DOHH2 (cell line): ENCODE results near the gene TGM1.
A peak's percentile ranks its signal among the peaks of the same experiment; 100 is the strongest.
"Not testable (repeated sequence)": the region's sequence is repeated elsewhere in the genome, so short reads cannot be mapped to it uniquely, and the experiment has no call there.

ENCODE experiments used
- H3F3A ChIP-seq: fragments of 200-600 bp; sonication (generic), shearing (Covaris generic); 2 replicates; pipeline ENCODE4 v1.6.0; 2016; ENCODE audit warnings: antibody characterized with exemption, mild to moderate bottlenecking; ENCODE audit not compliant: control insufficient read depth, insufficient read depth
- H3K27ac ChIP-seq: fragments of 200-600 bp; sonication (generic); 2 replicates; pipeline ENCODE4 v1.5.1; 2014; ENCODE audit warnings: low read depth, mild to moderate bottlenecking, low read length, moderate library complexity
- H3K27me3 ChIP-seq: fragments of 200-600 bp; sonication (generic); 2 replicates; pipeline ENCODE4 v1.6.1; 2014; ENCODE audit warnings: mild to moderate bottlenecking, low read length, mixed read lengths; ENCODE audit not compliant: control insufficient read depth
- H3K36me3 ChIP-seq: fragments of 200-600 bp; sonication (generic); 2 replicates; pipeline ENCODE4 v1.6.1; 2014; ENCODE audit warnings: mild to moderate bottlenecking, low read length, moderate library complexity, mixed read lengths; ENCODE audit not compliant: control insufficient read depth
- H3K4me1 ChIP-seq: fragments of 200-600 bp; sonication (generic); 2 replicates; pipeline ENCODE4 v1.6.1; 2014; ENCODE audit warnings: mild to moderate bottlenecking, low read length, mixed read lengths; ENCODE audit not compliant: control insufficient read depth
- H3K4me2 ChIP-seq: fragments of 200-600 bp; sonication (generic); 2 replicates; pipeline ENCODE4 v1.6.0; 2014; ENCODE audit warnings: mild to moderate bottlenecking, low read length, moderate library complexity
- H3K4me3 ChIP-seq: fragments of 200-600 bp; sonication (generic); 2 replicates; pipeline ENCODE4 v1.5.1; 2014; ENCODE audit warnings: mild to moderate bottlenecking, low read length, mixed read lengths
- H3K79me2 ChIP-seq: fragments of 200-600 bp; sonication (generic); 2 replicates; pipeline ENCODE4 v1.6.1; 2014; ENCODE audit warnings: mild to moderate bottlenecking, low read length, mixed read lengths; ENCODE audit not compliant: control insufficient read depth
- H3K9me2 ChIP-seq: fragments of 200-600 bp; sonication (generic); replicated peaks from 2 replicates; pipeline ENCODE4 v1.6.1; 2014; ENCODE audit warnings: mild to moderate bottlenecking, low read length, mixed read lengths; ENCODE audit not compliant: control insufficient read depth
- H3K9me3 ChIP-seq: fragments of 200-600 bp; sonication (generic); 2 replicates; pipeline ENCODE4 v1.6.1; 2014; ENCODE audit warnings: antibody characterized with exemption, low read length, mixed read lengths; ENCODE audit not compliant: control insufficient read depth, insufficient read depth
- H4K20me1 ChIP-seq: fragments of 200-600 bp; sonication (generic); 2 replicates; pipeline ENCODE4 v1.6.0; 2014; ENCODE audit warnings: low read depth, mild to moderate bottlenecking, antibody characterized with exemption, low read length, moderate library complexity; ENCODE audit not compliant: control insufficient read depth, insufficient read depth
- EZH2phosphoT487 ChIP-seq: fragments of 200-600 bp; sonication (generic); IDR thresholded peaks from 2 replicates; pipeline ENCODE4 v1.6.1; 2017; ENCODE audit warnings: borderline replicate concordance, mild to moderate bottlenecking, antibody characterized with exemption, low read length, moderate library complexity, mixed read lengths
- TF ChIP-seq, protein P1 (sequence below): fragments of 200-600 bp; sonication (generic); IDR thresholded peaks from one replicate; pipeline ENCODE4 v1.5.1; 2014; ENCODE audit warnings: antibody characterized with exemption, mild to moderate bottlenecking, low read depth, low read length; ENCODE audit not compliant: poor library complexity, severe bottlenecking

The TGM1 gene

DNA sequence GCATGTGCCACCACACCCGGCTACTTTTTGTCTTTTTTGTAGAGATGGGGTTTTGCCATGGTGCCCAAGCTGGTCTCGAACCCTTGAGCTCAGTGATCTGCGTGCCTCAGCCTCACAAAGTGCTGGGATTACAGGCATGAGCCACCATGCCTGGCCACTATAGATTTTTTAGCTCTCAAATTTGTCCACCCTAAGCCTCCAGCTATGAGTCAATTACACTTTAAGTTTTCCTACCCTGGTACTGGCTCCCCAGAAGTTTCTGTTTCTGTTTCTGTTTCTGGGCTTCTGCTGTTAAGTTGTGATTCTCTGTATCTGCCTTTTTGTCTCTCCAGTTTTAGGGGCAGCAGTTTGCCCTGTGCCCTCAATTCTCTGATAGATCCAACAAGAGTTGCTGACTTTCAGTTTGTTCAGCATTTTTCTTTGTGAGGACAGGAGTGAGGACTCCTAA is 16.2 kb downstream of the TGM1 start:
- H3K27me3 ChIP-seq, result no peaks in the 10 kb centered on the region
- H3K9me3 ChIP-seq, result no peaks in the 10 kb centered on the region
- H3K4me3 ChIP-seq, result no peak overlapping the region
- H3K27ac ChIP-seq, result no peak overlapping the region
- peaks cover 3% of the 10 kb centered on the region for H3K79me2 ChIP-seq
- H3K4me1 ChIP-seq, result peaks cover 10% of the 10 kb centered on the region
- H3K4me2 ChIP-seq, result no peak overlapping the region
- no peaks in the 10 kb centered on the region for H3K36me3 ChIP-seq
- H3K9me2 ChIP-seq, result no peaks in the 10 kb centered on the region
- peaks cover 3% of the 10 kb centered on the region for H3F3A ChIP-seq
- H4K20me1 ChIP-seq, result no peaks in the 10 kb centered on the region
- TF ChIP-seq, protein P1, sequence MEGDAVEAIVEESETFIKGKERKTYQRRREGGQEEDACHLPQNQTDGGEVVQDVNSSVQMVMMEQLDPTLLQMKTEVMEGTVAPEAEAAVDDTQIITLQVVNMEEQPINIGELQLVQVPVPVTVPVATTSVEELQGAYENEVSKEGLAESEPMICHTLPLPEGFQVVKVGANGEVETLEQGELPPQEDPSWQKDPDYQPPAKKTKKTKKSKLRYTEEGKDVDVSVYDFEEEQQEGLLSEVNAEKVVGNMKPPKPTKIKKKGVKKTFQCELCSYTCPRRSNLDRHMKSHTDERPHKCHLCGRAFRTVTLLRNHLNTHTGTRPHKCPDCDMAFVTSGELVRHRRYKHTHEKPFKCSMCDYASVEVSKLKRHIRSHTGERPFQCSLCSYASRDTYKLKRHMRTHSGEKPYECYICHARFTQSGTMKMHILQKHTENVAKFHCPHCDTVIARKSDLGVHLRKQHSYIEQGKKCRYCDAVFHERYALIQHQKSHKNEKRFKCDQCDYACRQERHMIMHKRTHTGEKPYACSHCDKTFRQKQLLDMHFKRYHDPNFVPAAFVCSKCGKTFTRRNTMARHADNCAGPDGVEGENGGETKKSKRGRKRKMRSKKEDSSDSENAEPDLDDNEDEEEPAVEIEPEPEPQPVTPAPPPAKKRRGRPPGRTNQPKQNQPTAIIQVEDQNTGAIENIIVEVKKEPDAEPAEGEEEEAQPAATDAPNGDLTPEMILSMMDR, result no peak
- TF ChIP-seq EZH2phosphoT487, result no peak

DNA sequence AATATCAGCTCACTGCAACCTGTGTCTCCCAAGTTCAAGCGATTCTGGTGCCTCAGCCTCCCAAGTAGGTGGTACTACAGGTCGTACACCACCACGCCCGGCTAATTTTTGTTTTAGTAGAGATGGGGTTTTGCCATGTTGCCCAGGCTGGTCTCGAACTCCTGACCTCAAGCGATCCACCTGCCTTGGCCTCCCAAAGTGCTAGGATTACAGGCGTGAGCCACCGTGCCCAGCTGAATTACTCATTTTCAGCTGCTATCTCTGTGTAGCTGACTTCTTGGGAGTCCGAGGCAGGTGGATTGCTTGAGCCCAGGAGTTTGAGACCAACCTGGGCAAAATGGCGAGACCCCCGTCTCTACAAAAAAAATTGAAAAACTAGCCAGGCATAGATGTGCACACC is 17.6 kb downstream of the TGM1 start:
- H3K36me3 ChIP-seq, H3K4me2 ChIP-seq, H3K9me2 ChIP-seq, H3K27ac ChIP-seq, H3K27me3 ChIP-seq, H3K4me3 ChIP-seq, H4K20me1 ChIP-seq, H3F3A ChIP-seq, H3K9me3 ChIP-seq: not testable (repeated sequence)
- Histone ChIP-seq H3K4me1 (peaks cover 21% of the 10 kb centered on the region), H3K79me2 (peaks cover 17% of the 10 kb centered on the region)

DNA sequence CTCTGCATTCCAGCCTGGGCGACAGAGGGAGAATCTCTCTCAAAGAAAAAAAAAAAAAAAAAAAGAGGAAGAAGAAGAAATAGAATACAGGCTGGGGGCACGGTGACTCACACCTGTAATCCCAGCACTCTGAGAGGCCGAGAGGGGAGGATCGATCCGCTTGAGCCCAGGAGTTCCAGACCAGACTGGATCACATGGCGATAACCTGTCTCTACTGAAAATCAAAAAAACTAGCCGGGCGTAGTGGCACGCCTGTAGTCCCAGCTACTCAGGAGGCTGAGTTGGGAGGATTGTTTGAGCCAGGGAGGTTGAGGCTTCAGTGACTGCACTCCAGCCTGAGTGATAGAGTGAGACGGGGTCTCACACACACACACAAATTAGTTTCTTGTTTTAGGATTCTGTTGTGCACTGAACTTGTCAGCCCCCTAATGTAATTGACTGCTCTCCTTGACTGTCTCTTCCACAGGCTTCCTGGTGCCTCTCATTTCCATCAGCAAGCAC is 19.6 kb downstream of the TGM1 start:
- H3F3A ChIP-seq, result peaks cover 3% of the 10 kb centered on the region
- H3K27ac ChIP-seq, result peak overlapping the region; percentile 86
- peaks cover 17% of the 10 kb centered on the region for H3K79me2 ChIP-seq
- peaks cover 25% of the 10 kb centered on the region for H3K4me1 ChIP-seq
- no peaks in the 10 kb centered on the region for H4K20me1 ChIP-seq
- H3K36me3 ChIP-seq, result peaks cover 29% of the 10 kb centered on the region
- H3K9me3 ChIP-seq, result no peaks in the 10 kb centered on the region
- H3K4me3 ChIP-seq, result peak overlapping the region; percentile 88
- peak overlapping the region; percentile 86 for H3K4me2 ChIP-seq
- TF ChIP-seq EZH2phosphoT487, result no peak
- TF ChIP-seq, protein P1, result no peak
- H3K9me2 ChIP-seq, result no peaks in the 10 kb centered on the region
- H3K27me3 ChIP-seq, result no peaks in the 10 kb centered on the region

DNA sequence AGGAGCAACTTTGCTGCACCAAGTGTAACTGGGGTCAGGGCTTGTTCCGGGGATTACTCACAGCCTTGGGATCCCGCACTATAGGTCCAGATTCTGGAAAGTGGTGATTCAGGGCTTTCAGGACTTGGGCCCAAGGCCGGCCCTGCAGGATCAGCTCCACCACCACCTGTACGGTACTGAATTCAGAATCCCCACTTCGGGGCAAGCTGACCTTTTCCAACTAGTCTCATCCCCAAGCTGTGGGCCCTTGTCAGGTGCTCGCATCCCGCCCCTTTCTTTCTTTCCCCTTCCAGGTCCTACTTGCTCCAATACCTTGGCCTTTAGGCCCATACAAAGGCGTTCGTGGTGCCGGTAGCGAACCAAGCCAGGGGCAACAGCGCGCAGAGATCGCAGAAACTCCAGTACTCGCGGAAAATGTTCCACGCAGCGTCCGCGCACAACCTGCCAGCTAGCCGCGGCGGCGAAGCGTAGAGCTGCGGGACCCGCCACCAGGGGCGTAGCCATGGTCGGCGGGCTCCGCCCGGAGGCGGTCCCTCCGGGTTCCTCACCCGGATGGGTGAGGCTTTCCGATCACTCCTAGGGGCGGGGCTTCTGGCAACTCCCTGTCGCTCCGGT is 21.0 kb downstream of the TGM1 start:
- Histone ChIP-seq H3K27ac (peak overlapping the region; percentile 86), H3K27me3 (no peaks in the 10 kb centered on the region), H3K4me3 (peak overlapping the region; percentile 88), H3K79me2 (peaks cover 17% of the 10 kb centered on the region), H3K4me1 (peaks cover 25% of the 10 kb centered on the region), H4K20me1 (no peaks in the 10 kb centered on the region), H3K9me2 (no peaks in the 10 kb centered on the region), H3K4me2 (peak overlapping the region; percentile 86), H3K9me3 (no peaks in the 10 kb centered on the region), H3K36me3 (peaks cover 44% of the 10 kb centered on the region), H3F3A (peaks cover 3% of the 10 kb centered on the region)
- TF ChIP-seq EZH2phosphoT487, result no peak
- TF ChIP-seq, protein P1, result no peak
